ENCODE results near the gene ZNF605.
"Not testable (repeated sequence)": the region's sequence is repeated elsewhere in the genome, so short reads cannot be mapped to it uniquely, and the experiment has no call there.

DNA sequence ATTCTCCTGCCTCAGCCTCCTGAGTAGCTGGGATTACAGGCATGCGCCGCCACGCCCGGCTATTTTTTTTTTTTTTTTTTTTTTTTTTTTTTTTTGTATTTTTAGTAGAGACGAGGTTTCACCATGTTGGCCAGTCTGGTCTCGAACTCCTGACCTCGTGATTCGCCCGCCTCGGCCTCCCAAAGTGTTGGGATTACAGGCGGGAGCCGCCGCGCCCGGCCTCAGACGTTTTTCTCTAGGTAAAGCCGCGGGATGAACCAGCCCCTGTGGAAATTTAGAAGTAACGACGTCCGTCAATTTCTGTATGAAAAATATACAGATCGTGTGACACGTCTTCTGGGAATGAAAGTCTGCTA lies 48.3 kb downstream of the ZNF605 start:
- TF ChIP-seq, protein P1, sequence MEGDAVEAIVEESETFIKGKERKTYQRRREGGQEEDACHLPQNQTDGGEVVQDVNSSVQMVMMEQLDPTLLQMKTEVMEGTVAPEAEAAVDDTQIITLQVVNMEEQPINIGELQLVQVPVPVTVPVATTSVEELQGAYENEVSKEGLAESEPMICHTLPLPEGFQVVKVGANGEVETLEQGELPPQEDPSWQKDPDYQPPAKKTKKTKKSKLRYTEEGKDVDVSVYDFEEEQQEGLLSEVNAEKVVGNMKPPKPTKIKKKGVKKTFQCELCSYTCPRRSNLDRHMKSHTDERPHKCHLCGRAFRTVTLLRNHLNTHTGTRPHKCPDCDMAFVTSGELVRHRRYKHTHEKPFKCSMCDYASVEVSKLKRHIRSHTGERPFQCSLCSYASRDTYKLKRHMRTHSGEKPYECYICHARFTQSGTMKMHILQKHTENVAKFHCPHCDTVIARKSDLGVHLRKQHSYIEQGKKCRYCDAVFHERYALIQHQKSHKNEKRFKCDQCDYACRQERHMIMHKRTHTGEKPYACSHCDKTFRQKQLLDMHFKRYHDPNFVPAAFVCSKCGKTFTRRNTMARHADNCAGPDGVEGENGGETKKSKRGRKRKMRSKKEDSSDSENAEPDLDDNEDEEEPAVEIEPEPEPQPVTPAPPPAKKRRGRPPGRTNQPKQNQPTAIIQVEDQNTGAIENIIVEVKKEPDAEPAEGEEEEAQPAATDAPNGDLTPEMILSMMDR (IDR thresholded peaks at IDR 0.05) = not testable (repeated sequence)
- not testable (repeated sequence) for TF ChIP-seq POLR2A, EP300 (IDR thresholded peaks at IDR 0.05)

All from ovary (tissue), 3 donors.